GM12865 (cell line): Measurements from ENCODE around the gene ARHGAP6.
A peak's percentile ranks its signal among the peaks of the same experiment; 100 is the strongest.

ENCODE experiments used
- DNase-seq: peaks from one replicate; pipeline ENCODE4 v3.0.0; 2010; ENCODE audit warnings: low read depth
- H3K4me3 ChIP-seq: 2 replicates; pipeline ENCODE4 v1.5.1; 2011; ENCODE audit warnings: mild to moderate bottlenecking, low read depth, low read length, control low read depth
- CTCF ChIP-seq: IDR thresholded peaks from 2 replicates; pipeline ENCODE4 v1.5.1; 2011; ENCODE audit warnings: low read length, control low read depth, low read depth, inconsistent platforms; ENCODE audit not compliant: insufficient read depth; ENCODE audit errors: missing control alignments

Gene ARHGAP6

GRCh38 chrX:11109968-11110367 is 555.8 kb downstream of the ARHGAP6 start:
- no peak overlapping the region for H3K4me3 ChIP-seq

GRCh38 chrX:11108253-11108941 is 557.3 kb downstream of the ARHGAP6 start:
- no peak for TF ChIP-seq CTCF
- DNase-seq, result no peak
- H3K4me3 ChIP-seq, result no peak overlapping the region

More at GRCh38 chrX:11109968-11110367, 555.8 kb downstream of the ARHGAP6 start:
- no peak for TF ChIP-seq CTCF
- DNase-seq, result no peak

- no peak overlapping the region for H3K4me3 ChIP-seq
- no peak for DNase-seq
- TF ChIP-seq CTCF, result no peak
Measured at GRCh38 chrX:11105080-11105479, 560.6 kb downstream of the ARHGAP6 start.

- H3K4me3 ChIP-seq, result no peak overlapping the region
- no peak for TF ChIP-seq CTCF
- no peak for DNase-seq
Measured at GRCh38 chrX:11103751-11104150, 562.0 kb downstream of the ARHGAP6 start.

GRCh38 chrX:11103006-11103405 is 562.7 kb downstream of the ARHGAP6 start:
- no peak for TF ChIP-seq CTCF
- DNase-seq, result peak; percentile 30
- no peak overlapping the region for H3K4me3 ChIP-seq

GRCh38 chrX:11100281-11101035 is 565.3 kb downstream of the ARHGAP6 start:
- peak; percentile 15 for TF ChIP-seq CTCF
- no peak for DNase-seq

More at GRCh38 chrX:11100281-11101035, 565.3 kb downstream of the ARHGAP6 start:
- no peak overlapping the region for H3K4me3 ChIP-seq
